NB4 (cell line): ENCODE results near the gene NFASC.

Source experiments
- DNase-seq: peaks from one replicate; pipeline ENCODE4 v3.0.0; 2010; ENCODE audit warnings: low read depth
- H3K4me3 ChIP-seq: one replicate; pipeline ENCODE4 v1.5.1; 2011; ENCODE audit warnings: mild to moderate bottlenecking, low read depth, low read length, moderate library complexity
- CTCF ChIP-seq: IDR thresholded peaks from one replicate; pipeline ENCODE4 v1.5.1; 2012; ENCODE audit warnings: low read depth, low read length
- MAX ChIP-seq: IDR thresholded peaks from 2 replicates; pipeline ENCODE4 v1.6.1; 2011; ENCODE audit warnings: low read depth, low read length
- MYC ChIP-seq: IDR thresholded peaks from 2 replicates; pipeline ENCODE4 v1.6.1; 2011; ENCODE audit warnings: low read depth, low read length
- POLR2A ChIP-seq: IDR thresholded peaks from 2 replicates; pipeline ENCODE4 v1.6.1; 2011; ENCODE audit warnings: mild to moderate bottlenecking; ENCODE audit not compliant: insufficient read length; ENCODE audit errors: extremely low read depth

Gene NFASC

GRCh38 chr1:204867666-204868339 lies 2.9 kb upstream of the NFASC start:
- H3K4me3 ChIP-seq = no peak overlapping the region
- no peak for DNase-seq
- TF ChIP-seq MYC (no peak), POLR2A (no peak), CTCF (no peak), MAX (no peak)

GRCh38 chr1:204868340-204868700 lies 2.3 kb upstream of the NFASC start:
- no peak overlapping the region for H3K4me3 ChIP-seq
- TF ChIP-seq POLR2A = no peak
- DNase-seq = no peak

DNA sequence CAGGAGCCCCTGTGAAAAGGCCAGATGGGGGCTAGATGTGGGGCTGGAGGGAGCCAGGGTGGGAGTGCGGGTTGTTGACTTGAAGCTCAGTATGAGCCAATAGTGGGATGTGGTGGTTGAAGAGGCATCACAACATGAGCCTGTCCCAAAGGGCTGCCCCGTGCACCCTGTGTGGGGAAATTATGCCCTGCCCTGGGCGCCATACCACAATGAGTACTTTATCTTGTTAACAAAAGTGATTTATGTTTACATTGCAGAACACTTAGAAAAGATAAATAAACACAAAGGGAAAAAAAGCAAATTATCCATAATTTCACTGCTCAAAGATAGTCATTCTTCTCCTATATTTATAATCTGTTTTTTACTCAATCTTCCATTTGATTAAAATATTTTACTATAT lies 1.6 kb upstream of the NFASC start:
- DNase-seq = no peak
- no peak overlapping the region for H3K4me3 ChIP-seq
- TF ChIP-seq CTCF = no peak
- no peak for TF ChIP-seq MAX
- no peak for TF ChIP-seq MYC
- no peak for TF ChIP-seq POLR2A

DNA sequence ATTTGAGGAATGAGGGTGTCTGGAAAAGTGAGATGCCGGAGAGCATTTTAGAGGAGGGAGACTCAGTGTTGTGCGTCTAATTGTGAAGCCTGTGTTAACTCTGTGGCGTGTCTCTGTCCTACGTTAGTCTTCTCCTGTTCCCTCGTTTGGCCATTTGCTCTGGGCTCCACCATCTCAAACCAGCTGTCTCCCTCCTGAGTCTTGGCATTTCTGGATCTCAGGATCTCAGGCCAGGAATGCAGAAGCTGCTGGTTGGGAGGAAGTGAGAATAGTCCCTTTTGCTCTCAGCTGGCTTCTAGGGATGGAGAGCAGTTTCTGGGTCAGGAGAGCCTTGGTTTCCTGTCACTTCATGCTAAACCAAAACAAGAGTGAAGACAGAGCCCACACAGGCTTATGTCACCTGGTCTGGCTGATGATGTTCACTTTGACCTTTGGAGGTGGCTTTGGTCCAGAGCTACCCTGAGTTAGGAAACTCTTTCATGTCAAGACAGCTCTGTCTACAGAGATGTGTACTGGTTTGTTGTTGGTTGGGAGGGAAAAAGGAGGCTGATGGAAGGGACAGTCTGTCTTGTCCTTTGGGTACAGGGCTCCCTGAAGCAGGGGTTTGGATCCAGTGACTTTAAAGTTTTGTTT lies 859 bp downstream of the NFASC start:
- no peak overlapping the region for H3K4me3 ChIP-seq
- DNase-seq = no peak
- TF ChIP-seq CTCF (no peak), POLR2A (no peak), MYC (no peak), MAX (no peak)

- no peak for TF ChIP-seq MYC
- TF ChIP-seq POLR2A = no peak
- H3K4me3 ChIP-seq = no peak overlapping the region
- DNase-seq = no peak
These were observed 1.7 kb downstream of the NFASC start for GRCh38 chr1:204872262-204872881.

GRCh38 chr1:204873176-204873575 lies 2.5 kb downstream of the NFASC start:
- H3K4me3 ChIP-seq = no peak overlapping the region
- TF ChIP-seq CTCF (no peak), MAX (no peak), MYC (no peak), POLR2A (no peak)
- no peak for DNase-seq

DNA sequence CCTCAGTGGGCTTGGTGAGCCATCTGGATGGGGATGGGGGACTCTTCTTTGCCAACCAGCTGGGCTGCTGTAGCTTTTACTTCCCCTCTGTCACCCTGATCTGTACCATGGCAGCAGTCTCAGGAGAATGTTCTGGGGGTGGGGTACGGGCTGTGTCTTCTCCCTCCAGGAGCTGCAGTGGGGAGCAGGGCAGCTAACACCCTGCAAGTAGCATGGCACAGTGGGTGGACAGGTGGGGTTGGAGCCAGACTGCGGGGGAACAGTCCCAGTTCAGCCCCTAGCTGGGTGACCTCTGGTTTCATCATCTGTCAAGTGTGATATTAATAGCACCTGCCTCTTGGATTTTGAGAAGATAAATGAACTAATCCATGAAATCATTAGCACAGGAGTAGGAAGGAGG lies 3.1 kb downstream of the NFASC start:
- TF ChIP-seq POLR2A = no peak
- TF ChIP-seq CTCF = no peak
- no peak for TF ChIP-seq MAX
- no peak for TF ChIP-seq MYC
- no peak for DNase-seq

More for the DNA sequence above, 3.1 kb downstream of the NFASC start:
- no peak overlapping the region for H3K4me3 ChIP-seq
